Coronary artery (tissue), 2 donors: Measurements from ENCODE around the gene B3GAT1.

Source experiments
- DNase-seq: peaks from one replicate; pipeline ENCODE4 v3.0.0-alpha.2; 2017; ENCODE audit warnings: low spot score
- H3K27ac ChIP-seq, 2 donors: fragments of 200-600 bp; sonication (generic); one replicate each; pipeline ENCODE4 v1.5.1; 2016 to 2019
- H3K4me3 ChIP-seq: fragments of 200-600 bp; sonication (generic); 2 replicates; pipeline ENCODE4 v1.5.1; 2016; ENCODE audit warnings: mild to moderate bottlenecking, moderate library complexity
- CTCF ChIP-seq: fragments of 200-600 bp; sonication (generic); IDR thresholded peaks from one replicate; pipeline ENCODE4 v1.5.1; 2019; ENCODE audit warnings: antibody characterized with exemption

B3GAT1 gene

GRCh38 chr11:134432776-134433175 is 20.7 kb upstream of the B3GAT1 start:
- Histone ChIP-seq H3K4me3 (no peak overlapping the region), H3K27ac (no peak overlapping the region)
- TF ChIP-seq CTCF: no peak
- no peak for DNase-seq

DNA sequence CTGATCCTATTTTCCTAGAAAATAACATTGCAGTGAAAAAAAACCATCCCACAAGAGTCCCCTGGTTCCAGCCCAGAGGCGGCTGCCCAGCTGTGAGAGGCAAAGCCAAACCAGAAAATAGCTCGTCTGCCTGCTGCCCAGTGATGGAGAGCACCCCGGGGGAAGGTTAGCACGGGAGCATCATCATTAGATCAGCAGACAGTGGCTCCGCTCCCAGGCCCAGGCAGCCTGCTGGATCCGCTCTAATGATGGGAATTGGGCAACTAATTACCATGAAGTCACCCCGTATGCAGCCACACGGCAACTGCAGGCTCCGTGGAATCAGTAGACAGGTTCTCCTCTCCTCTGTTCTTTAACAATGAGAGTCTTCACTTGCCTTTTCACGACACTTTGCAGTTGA is 17.1 kb upstream of the B3GAT1 start:
- no peak for DNase-seq
- no peak for TF ChIP-seq CTCF

GRCh38 chr11:134425816-134426536 is 13.9 kb upstream of the B3GAT1 start:
- DNase-seq: no peak
- H3K27ac ChIP-seq: no peak overlapping the region
- TF ChIP-seq CTCF: no peak
- H3K4me3 ChIP-seq: no peak overlapping the region

More for the DNA sequence above, 17.1 kb upstream of the B3GAT1 start:
- no peak overlapping the region for H3K4me3 ChIP-seq
- no peak overlapping the region for H3K27ac ChIP-seq

DNA sequence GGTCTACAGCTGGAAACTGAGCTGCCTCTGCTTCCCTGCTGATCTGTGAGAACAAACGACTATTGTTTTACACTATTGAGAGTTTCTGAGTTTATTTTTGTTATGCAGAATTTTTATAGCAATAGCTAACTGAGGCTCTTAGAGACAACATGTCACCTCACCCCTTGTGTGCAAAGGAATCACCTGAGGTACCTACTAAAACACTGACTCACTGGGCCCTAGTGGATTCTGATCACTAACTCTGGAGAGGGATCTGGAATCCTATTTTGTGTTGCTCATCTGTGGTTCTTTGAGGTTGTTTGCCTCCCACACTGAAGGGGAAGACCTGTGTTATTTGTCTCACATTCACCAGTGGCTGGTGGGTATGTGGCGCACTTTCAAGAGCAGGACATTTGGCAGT is 13.4 kb upstream of the B3GAT1 start:
- DNase-seq: no peak
- H3K27ac ChIP-seq: no peak overlapping the region
- no peak overlapping the region for H3K4me3 ChIP-seq
- TF ChIP-seq CTCF: no peak

- TF ChIP-seq CTCF: no peak
- no peak overlapping the region for H3K27ac ChIP-seq
- DNase-seq: no peak
- no peak overlapping the region for H3K4me3 ChIP-seq
Observed at GRCh38 chr11:134423106-134423505, 11.1 kb upstream of the B3GAT1 start.

- Histone ChIP-seq H3K4me3 (no peak overlapping the region), H3K27ac (no peak overlapping the region)
- DNase-seq: no peak
- no peak for TF ChIP-seq CTCF
Observed at GRCh38 chr11:134417871-134418840, 6.1 kb upstream of the B3GAT1 start.
